ENCODE results near the gene CALHM3.

DNA sequence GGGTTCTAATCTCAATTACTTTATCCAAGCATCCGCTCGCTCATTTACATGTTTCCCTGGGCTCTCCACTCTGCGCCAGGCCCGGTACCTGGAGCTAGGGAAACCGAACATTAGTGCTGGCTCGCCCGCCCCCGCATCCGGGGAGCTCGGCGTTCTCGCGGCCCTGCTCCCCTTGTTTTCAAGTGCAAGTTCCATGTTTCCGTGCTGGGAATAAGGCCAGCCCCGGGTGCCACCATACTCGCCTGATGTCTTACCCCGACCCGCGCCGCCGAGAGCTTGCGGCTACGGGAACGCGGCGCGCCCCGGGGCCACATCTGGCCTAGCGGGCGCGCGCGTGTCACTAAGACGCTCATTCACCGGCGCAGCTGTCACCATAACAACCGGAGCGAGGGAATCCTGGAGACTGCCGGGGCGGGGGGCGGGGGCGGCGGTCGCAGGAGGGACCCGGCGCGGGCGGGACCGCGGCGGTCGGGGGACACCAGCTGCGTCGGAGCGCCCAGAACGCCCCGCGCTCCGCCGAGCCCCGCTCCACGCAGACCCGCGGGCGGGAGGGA is 14.4 kb upstream of the CALHM3 start, which contains the start of gene NEURL1:
- no peak for TF ChIP-seq ZNF138 (CRISPR knock-in tag; IDR thresholded peaks at IDR 0.05; ENCODE audit: low read depth)
- no peak for TF ChIP-seq ZNF331 (CRISPR knock-in tag; IDR thresholded peaks at IDR 0.05)
- no peak for TF ChIP-seq MAFK (conservative IDR thresholded peaks at IDR 0.05 in 1 of 2, IDR thresholded peaks at IDR 0.05 in 1 of 2; ENCODE audit: low read length in 2 of 2)
